Measurements from ENCODE around the gene RPL7A.
A peak's percentile ranks its signal among the peaks of the same experiment; 100 is the strongest.

The RPL7A gene

GRCh38 chr9:133366435-133366834, 18.4 kb downstream of the RPL7A start:
- TF ChIP-seq CTCF (conservative IDR thresholded peaks at IDR 0.05; ENCODE audit: low read depth): no peak
- CTCF ChIA-PET: interaction anchor here (0.9 kb wide), 1 partner anchor 10 kb away, joined by 3 read pairs; the partner anchor contains the start of genes SURF1 and SURF2
- peak overlapping the region; percentile 11 for H3K27ac ChIP-seq
- POLR2A ChIA-PET (ENCODE audit: low non-redundant PET): interaction anchor here (0.9 kb wide), 1 partner anchor 10 kb away, joined by 3 read pairs; the partner anchor contains the start of genes SURF1 and SURF2
- no peak for DNase-seq (ENCODE audit: low spot score)

DNA sequence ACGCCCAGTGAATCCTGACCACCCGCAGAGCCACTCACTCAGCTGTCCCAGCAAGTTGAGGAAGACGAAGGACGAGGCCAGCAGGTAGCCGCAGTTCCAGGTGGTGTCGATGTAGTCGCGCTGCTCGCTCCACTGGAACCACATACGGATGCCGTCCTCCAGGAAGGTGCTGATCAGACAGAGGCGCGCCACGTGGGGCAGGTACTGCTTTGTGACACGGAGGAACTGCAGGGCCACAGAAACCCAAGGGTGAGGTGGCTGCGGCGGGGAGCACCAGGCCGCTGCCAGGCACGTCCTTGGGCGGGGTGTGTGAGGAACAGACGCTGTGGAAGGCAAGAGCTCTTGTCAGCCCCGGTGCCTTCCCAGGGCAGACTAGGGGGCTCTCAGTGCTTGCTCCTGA, 19.2 kb downstream of the RPL7A start:
- DNase-seq (ENCODE audit: low spot score): no peak
- CTCF ChIA-PET: interaction anchor here (0.9 kb wide), 1 partner anchor 10 kb away, joined by 3 read pairs; the partner anchor contains the start of genes SURF1 and SURF2
- no peak for TF ChIP-seq CTCF (conservative IDR thresholded peaks at IDR 0.05; ENCODE audit: low read depth)
- H3K27ac ChIP-seq: peak overlapping the region; percentile 11
- POLR2A ChIA-PET (ENCODE audit: low non-redundant PET): no interaction called here

GRCh38 chr9:133367778-133368177, 19.8 kb downstream of the RPL7A start:
- ChIA-PET CTCF (no interaction called here), POLR2A (ENCODE audit: low non-redundant PET) (no interaction called here)
- TF ChIP-seq CTCF (conservative IDR thresholded peaks at IDR 0.05; ENCODE audit: low read depth): no peak
- no peak for DNase-seq (ENCODE audit: low spot score)
- H3K27ac ChIP-seq: peak overlapping the region; percentile 11

DNA sequence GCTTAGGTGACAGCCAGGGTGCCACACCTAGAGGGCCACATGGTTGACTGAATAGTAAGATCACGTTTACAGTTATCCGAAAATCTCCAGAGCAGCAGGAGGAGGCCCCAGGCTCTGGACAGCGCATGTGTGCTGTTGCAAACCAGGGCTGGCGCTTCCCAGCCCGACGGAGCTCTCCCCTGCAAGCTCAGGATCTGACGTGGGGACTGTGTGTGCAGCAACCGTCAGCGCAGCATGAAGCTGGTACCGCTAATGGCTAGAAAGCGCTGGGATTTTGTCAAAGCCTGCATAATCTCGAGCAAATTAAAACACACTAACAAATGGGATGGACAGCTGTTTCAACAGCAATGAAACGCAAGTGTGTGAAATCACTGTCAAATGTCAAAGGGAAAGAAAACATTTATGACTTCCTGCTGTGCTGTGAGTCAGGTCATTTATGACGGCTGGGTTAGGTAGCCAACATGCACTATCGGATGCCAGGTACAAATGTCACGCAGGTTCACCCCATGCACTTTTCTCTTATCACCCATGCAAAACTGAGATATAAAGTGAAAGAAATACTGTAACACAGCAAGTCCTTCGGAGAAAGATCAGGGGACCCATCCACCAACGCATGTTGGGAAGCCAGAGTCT, 20.3 kb downstream of the RPL7A start:
- TF ChIP-seq CTCF (conservative IDR thresholded peaks at IDR 0.05; ENCODE audit: low read depth): no peak
- ChIA-PET CTCF (no interaction called here), POLR2A (ENCODE audit: low non-redundant PET) (no interaction called here)
- no peak for DNase-seq (ENCODE audit: low spot score)
- H3K27ac ChIP-seq: peak overlapping the region; percentile 14

GRCh38 chr9:133369422-133369821, 21.4 kb downstream of the RPL7A start:
- CTCF ChIA-PET: no interaction called here
- TF ChIP-seq CTCF (conservative IDR thresholded peaks at IDR 0.05; ENCODE audit: low read depth): no peak
- POLR2A ChIA-PET (ENCODE audit: low non-redundant PET): interaction anchor here (0.6 kb wide), 1 partner anchor 14 kb away, joined by 3 read pairs; no protein-coding TSS in a partner anchor
- no peak for DNase-seq (ENCODE audit: low spot score)
- H3K27ac ChIP-seq: peak overlapping the region; percentile 14

DNA sequence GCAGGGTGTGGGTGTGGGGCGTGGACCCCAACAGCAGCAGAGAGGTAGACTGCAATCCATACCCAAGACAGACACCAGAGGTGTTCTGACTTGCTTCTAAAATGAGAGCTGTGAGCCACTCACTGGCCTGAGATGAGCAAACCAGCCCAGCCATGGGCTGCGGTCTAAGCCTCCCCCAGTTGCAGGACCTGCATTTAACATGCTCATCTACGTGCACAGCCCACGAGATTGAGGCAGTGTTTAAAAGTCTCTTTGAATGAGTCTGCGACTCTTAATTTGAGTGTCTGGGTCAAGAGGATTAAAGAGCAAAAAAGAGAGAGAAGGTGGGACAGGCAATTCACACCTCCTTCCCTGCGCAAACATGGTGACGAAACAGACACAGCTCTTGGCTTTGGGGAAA, 21.9 kb downstream of the RPL7A start:
- no peak for TF ChIP-seq CTCF (conservative IDR thresholded peaks at IDR 0.05; ENCODE audit: low read depth)
- ChIA-PET CTCF (interaction anchor here (0.6 kb wide), 1 partner anchor 19 kb away, joined by 3 read pairs; no protein-coding TSS in a partner anchor), POLR2A (ENCODE audit: low non-redundant PET) (interaction anchor here (0.6 kb wide), 1 partner anchor 15 kb away, joined by 3 read pairs; no protein-coding TSS in a partner anchor)
- peak overlapping the region; percentile 14 for H3K27ac ChIP-seq
- no peak for DNase-seq (ENCODE audit: low spot score)
